PFSK-1 (cell line): Measurements from ENCODE around the gene RSAD1.

ENCODE experiments used
- POLR2AphosphoS5 ChIP-seq: IDR thresholded peaks from 2 replicates; pipeline ENCODE4 v1.6.1; 2012; ENCODE audit warnings: low read depth, mild to moderate bottlenecking, control low read depth, low read length, moderate library complexity
- SIN3A ChIP-seq: IDR thresholded peaks from 2 replicates; pipeline ENCODE4 v1.6.1; 2012; ENCODE audit warnings: mild to moderate bottlenecking, low read length, moderate library complexity, borderline replicate concordance; ENCODE audit not compliant: insufficient read depth
- TF ChIP-seq, protein P1 (sequence below), 2 experiments: IDR thresholded peaks; 2 replicates each; pipeline versions ENCODE4 v1.6.1 to v1.8.0; 2011 to 2012; ENCODE audit warnings: low read depth in 2 of 2, low read length in 2 of 2, control low read depth in 1 of 2, inconsistent platforms in 1 of 2, mild to moderate bottlenecking in 1 of 2, moderate library complexity in 1 of 2; ENCODE audit not compliant: insufficient read depth in 1 of 2

DNA sequence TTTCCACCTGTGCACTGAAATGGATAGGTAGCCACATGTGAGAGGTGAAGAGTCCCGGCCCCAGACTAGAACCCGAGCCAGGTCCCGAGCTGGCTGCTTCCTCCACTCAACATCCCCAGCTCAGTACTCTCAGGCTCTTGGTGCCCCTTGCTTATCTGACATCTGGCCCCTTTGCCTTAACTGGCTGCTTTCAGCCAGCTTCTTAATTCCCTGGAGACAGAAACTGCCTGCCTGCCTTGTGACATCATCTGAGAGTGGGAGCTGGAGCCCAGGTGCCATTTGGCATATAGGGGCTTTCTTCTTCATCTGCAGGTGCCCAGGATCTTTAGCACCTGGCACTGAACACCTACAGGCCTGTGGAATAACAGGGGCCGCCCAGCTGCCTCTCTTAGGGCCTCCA lies 18.9 kb upstream of the RSAD1 start:
- TF ChIP-seq POLR2AphosphoS5 = no peak
- TF ChIP-seq, protein P1, sequence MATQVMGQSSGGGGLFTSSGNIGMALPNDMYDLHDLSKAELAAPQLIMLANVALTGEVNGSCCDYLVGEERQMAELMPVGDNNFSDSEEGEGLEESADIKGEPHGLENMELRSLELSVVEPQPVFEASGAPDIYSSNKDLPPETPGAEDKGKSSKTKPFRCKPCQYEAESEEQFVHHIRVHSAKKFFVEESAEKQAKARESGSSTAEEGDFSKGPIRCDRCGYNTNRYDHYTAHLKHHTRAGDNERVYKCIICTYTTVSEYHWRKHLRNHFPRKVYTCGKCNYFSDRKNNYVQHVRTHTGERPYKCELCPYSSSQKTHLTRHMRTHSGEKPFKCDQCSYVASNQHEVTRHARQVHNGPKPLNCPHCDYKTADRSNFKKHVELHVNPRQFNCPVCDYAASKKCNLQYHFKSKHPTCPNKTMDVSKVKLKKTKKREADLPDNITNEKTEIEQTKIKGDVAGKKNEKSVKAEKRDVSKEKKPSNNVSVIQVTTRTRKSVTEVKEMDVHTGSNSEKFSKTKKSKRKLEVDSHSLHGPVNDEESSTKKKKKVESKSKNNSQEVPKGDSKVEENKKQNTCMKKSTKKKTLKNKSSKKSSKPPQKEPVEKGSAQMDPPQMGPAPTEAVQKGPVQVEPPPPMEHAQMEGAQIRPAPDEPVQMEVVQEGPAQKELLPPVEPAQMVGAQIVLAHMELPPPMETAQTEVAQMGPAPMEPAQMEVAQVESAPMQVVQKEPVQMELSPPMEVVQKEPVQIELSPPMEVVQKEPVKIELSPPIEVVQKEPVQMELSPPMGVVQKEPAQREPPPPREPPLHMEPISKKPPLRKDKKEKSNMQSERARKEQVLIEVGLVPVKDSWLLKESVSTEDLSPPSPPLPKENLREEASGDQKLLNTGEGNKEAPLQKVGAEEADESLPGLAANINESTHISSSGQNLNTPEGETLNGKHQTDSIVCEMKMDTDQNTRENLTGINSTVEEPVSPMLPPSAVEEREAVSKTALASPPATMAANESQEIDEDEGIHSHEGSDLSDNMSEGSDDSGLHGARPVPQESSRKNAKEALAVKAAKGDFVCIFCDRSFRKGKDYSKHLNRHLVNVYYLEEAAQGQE (IDR thresholded peaks at IDR 0.05; ENCODE audit: insufficient read depth in 1 of 2, low read depth in 2 of 2, low read length in 2 of 2) = no peak
- no peak for TF ChIP-seq SIN3A
